SKM-1 treated with dmso at 0.1 percent for 144 hours (cell line): Measurements from ENCODE around the gene STK11IP.

Experiments used
- DNase-seq: peaks from one replicate; lab custom pipeline; 2025; ENCODE audit not compliant: unreplicated experiment; lab: John Stamatoyannopoulos, UW

The STK11IP gene

GRCh38 chr2:219631904-219632759 lies 34.5 kb downstream of the STK11IP start:
- no peak for DNase-seq

GRCh38 chr2:219632760-219633105 lies 35.1 kb downstream of the STK11IP start:
- DNase-seq, result no peak

- peak; percentile 79 for DNase-seq
Measured at GRCh38 chr2:219633276-219634065, 35.8 kb downstream of the STK11IP start.

GRCh38 chr2:219634171-219634940 lies 36.7 kb downstream of the STK11IP start:
- DNase-seq, result no peak

- DNase-seq, result no peak
Measured at GRCh38 chr2:219634951-219635751, 37.5 kb downstream of the STK11IP start.

GRCh38 chr2:219636144-219636915 lies 38.7 kb downstream of the STK11IP start:
- no peak for DNase-seq

GRCh38 chr2:219636941-219637841 lies 39.5 kb downstream of the STK11IP start:
- DNase-seq, result no peak

- no peak for DNase-seq
Measured at GRCh38 chr2:219637842-219638185, 40.2 kb downstream of the STK11IP start.

GRCh38 chr2:219638217-219638947 lies 40.7 kb downstream of the STK11IP start:
- no peak for DNase-seq

- DNase-seq, result no peak
Measured at GRCh38 chr2:219638948-219639755, 41.5 kb downstream of the STK11IP start.

GRCh38 chr2:219641390-219642068 lies 43.9 kb downstream of the STK11IP start:
- no peak for DNase-seq

GRCh38 chr2:219642069-219642454 lies 44.4 kb downstream of the STK11IP start:
- no peak for DNase-seq

GRCh38 chr2:219642465-219643083 lies 44.9 kb downstream of the STK11IP start:
- DNase-seq, result peak; percentile 97

- DNase-seq, result no peak
Measured at GRCh38 chr2:219643084-219643473, 45.4 kb downstream of the STK11IP start.

- no peak for DNase-seq
Measured at GRCh38 chr2:219643788-219644398, 46.2 kb downstream of the STK11IP start.
